Measurements from ENCODE around the gene RIPOR1.

Gene RIPOR1, protein sequence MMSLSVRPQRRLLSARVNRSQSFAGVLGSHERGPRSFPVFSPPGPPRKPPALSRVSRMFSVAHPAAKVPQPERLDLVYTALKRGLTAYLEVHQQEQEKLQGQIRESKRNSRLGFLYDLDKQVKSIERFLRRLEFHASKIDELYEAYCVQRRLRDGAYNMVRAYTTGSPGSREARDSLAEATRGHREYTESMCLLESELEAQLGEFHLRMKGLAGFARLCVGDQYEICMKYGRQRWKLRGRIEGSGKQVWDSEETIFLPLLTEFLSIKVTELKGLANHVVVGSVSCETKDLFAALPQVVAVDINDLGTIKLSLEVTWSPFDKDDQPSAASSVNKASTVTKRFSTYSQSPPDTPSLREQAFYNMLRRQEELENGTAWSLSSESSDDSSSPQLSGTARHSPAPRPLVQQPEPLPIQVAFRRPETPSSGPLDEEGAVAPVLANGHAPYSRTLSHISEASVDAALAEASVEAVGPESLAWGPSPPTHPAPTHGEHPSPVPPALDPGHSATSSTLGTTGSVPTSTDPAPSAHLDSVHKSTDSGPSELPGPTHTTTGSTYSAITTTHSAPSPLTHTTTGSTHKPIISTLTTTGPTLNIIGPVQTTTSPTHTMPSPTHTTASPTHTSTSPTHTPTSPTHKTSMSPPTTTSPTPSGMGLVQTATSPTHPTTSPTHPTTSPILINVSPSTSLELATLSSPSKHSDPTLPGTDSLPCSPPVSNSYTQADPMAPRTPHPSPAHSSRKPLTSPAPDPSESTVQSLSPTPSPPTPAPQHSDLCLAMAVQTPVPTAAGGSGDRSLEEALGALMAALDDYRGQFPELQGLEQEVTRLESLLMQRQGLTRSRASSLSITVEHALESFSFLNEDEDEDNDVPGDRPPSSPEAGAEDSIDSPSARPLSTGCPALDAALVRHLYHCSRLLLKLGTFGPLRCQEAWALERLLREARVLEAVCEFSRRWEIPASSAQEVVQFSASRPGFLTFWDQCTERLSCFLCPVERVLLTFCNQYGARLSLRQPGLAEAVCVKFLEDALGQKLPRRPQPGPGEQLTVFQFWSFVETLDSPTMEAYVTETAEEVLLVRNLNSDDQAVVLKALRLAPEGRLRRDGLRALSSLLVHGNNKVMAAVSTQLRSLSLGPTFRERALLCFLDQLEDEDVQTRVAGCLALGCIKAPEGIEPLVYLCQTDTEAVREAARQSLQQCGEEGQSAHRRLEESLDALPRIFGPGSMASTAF

GRCh38 chr16:67528222-67528869 is at the start of gene RIPOR1:
RIPOR1 (plus strand) TSS chr16:67528829; CDS start chr16:67538447, 9,618 bp downstream.
- peaks cover 43 to 47% of the 10 kb centered on the region in 2 experiments for H3K4me1 ChIP-seq (ENCODE audit: control insufficient read depth in 1 of 2, insufficient read depth in 1 of 2, low read depth in 1 of 2, low read length in 1 of 2)
- H3K27me3 ChIP-seq: no peaks in the 10 kb centered on the region
- H3K9me3 ChIP-seq: no peaks in the 10 kb centered on the region
- TF ChIP-seq, protein P1, sequence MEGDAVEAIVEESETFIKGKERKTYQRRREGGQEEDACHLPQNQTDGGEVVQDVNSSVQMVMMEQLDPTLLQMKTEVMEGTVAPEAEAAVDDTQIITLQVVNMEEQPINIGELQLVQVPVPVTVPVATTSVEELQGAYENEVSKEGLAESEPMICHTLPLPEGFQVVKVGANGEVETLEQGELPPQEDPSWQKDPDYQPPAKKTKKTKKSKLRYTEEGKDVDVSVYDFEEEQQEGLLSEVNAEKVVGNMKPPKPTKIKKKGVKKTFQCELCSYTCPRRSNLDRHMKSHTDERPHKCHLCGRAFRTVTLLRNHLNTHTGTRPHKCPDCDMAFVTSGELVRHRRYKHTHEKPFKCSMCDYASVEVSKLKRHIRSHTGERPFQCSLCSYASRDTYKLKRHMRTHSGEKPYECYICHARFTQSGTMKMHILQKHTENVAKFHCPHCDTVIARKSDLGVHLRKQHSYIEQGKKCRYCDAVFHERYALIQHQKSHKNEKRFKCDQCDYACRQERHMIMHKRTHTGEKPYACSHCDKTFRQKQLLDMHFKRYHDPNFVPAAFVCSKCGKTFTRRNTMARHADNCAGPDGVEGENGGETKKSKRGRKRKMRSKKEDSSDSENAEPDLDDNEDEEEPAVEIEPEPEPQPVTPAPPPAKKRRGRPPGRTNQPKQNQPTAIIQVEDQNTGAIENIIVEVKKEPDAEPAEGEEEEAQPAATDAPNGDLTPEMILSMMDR (IDR thresholded peaks at IDR 0.05): no peak
- peak within 1 kb of the TSS; percentile 94 for H3K27ac ChIP-seq
- peak within 1 kb of the TSS; percentile 87 to 96 for H3K4me3 ChIP-seq (ENCODE audit: low read depth in 1 of 2, low read length in 1 of 2)
- H3K36me3 ChIP-seq: no peaks in the 10 kb centered on the region

GRCh38 chr16:67480833-67481560 is 47.6 kb upstream of the RIPOR1 start, which contains the start of gene ATP6V0D1:
ATP6V0D1 (minus strand) TSS chr16:67481157; CDS start chr16:67481086, 71 bp downstream.
- Histone ChIP-seq H3K9me3 (no peaks in the 10 kb centered on the region), H3K27me3 (no peaks in the 10 kb centered on the region), H3K36me3 (peaks cover 25% of the 10 kb centered on the region), H3K4me3 (ENCODE audit: low read depth in 1 of 2, low read length in 1 of 2) (peak within 1 kb of the TSS; percentile 98), H3K4me1 (ENCODE audit: control insufficient read depth in 1 of 2, insufficient read depth in 1 of 2, low read depth in 1 of 2, low read length in 1 of 2) (peaks cover 73 to 75% of the 10 kb centered on the region in 2 experiments), H3K27ac (peak within 1 kb of the TSS; percentile 99)
- TF ChIP-seq, protein P1 (IDR thresholded peaks at IDR 0.05): peak; percentile 93

DNA sequence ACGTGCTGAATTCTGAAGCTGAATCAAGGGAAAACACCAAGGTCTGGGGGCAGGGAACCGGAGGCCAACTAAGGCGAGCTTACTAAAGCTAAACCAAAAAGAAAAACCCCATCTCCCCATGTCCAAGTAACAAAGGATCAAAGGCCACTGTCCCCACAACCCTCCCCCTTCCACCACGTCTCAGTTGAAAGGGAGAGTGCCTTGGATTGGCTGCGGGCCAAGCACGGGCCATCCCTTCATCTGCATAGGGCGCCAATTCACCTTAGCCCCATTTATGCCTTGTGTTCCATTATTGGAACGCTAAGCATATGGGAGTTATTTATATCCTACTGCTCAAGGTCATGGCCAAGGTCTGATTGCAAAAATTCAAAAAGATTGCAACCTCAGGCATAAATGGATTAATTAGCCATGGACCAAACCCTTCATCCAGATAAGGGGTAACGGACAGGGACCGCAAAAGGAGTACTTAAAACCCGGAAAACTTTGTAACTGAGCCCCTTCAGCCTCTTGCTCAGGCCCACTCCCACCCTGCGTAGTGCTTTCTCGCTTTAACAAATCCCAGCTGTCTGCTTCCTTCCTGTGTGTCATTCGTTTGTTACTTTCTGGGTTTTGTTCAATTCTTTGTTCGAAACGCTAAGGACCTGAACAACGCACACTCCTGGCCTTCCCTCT is 46.9 kb upstream of the RIPOR1 start:
- H3K4me3 ChIP-seq (ENCODE audit: low read depth in 1 of 2, low read length in 1 of 2): peak overlapping the region; percentile 98
- no peaks in the 10 kb centered on the region for H3K27me3 ChIP-seq
- TF ChIP-seq, protein P1 (IDR thresholded peaks at IDR 0.05): no peak
- H3K27ac ChIP-seq: peak overlapping the region; percentile 99
- no peaks in the 10 kb centered on the region for H3K9me3 ChIP-seq
- H3K4me1 ChIP-seq (ENCODE audit: control insufficient read depth in 1 of 2, insufficient read depth in 1 of 2, low read depth in 1 of 2, low read length in 1 of 2): peaks cover 73 to 75% of the 10 kb centered on the region in 2 experiments
- peaks cover 25% of the 10 kb centered on the region for H3K36me3 ChIP-seq

DNA sequence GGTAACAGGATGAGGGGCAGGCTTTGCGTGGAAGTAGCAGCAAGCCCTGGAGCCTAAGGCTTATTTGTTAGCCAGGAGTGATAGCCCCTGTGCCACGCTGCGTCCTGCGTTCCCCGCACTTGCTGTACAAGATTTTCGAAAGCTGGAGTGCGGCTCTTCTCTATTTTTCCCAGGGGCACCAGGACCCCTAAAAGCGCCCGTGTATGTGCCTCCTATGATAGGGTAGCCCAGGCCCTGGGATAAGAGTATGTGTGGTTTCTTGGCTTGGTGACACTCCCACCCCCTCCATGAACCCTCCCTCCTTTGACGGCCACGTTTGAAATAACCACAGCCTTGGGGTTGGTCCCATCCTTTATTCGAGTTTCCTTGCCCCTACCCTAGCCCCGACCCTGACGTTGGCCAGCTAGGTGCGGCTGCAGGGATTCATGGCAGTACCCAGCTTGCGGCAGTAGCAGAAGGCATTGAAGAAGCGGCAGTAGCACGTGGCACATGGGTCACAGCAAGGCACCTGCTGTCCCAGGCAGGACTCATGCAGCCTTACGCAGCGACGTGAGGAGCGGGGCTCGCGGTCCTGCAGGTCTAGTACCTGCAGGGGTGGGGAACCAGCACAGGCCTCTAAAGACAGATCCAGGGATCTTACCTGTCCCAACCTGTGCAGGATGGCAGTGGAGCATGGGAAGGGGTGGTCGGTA is 46.2 kb upstream of the RIPOR1 start:
- H3K27me3 ChIP-seq: no peaks in the 10 kb centered on the region
- H3K4me1 ChIP-seq (ENCODE audit: control insufficient read depth in 1 of 2, insufficient read depth in 1 of 2, low read depth in 1 of 2, low read length in 1 of 2): peaks cover 75% of the 10 kb centered on the region in 2 experiments
- H3K27ac ChIP-seq: peak overlapping the region; percentile 99
- TF ChIP-seq, protein P1 (IDR thresholded peaks at IDR 0.05): no peak
- no peaks in the 10 kb centered on the region for H3K9me3 ChIP-seq
- peaks cover 22% of the 10 kb centered on the region for H3K36me3 ChIP-seq
- H3K4me3 ChIP-seq (ENCODE audit: low read depth in 1 of 2, low read length in 1 of 2): peak overlapping the region; percentile 98
